Mesenchymal stem cell (in vitro differentiated cells and primary cell): ENCODE measurements around the gene RAB23.

Experiments used
- DNase-seq: peaks from one replicate; pipeline ENCODE4 v3.0.0-alpha.2; 2013
- H2AFZ ChIP-seq: one replicate; pipeline ENCODE4 v1.6.1; 2013; ENCODE audit warnings: low read depth, mild to moderate bottlenecking, control low read depth, inconsistent platforms, low read length, moderate library complexity
- H2AK5ac ChIP-seq: 2 replicates; pipeline ENCODE4 v1.6.1; 2013; ENCODE audit warnings: low read length, moderate library complexity, mild to moderate bottlenecking, inconsistent platforms; ENCODE audit not compliant: severe bottlenecking
- H2BK120ac ChIP-seq: one replicate; pipeline ENCODE4 v1.6.1; 2013; ENCODE audit warnings: low read depth, mild to moderate bottlenecking, inconsistent platforms, low read length, moderate library complexity
- H2BK12ac ChIP-seq, 2 experiments: one replicate each; pipeline ENCODE4 v1.6.1; 2013; ENCODE audit warnings: inconsistent platforms in 2 of 2, low read length in 2 of 2, mild to moderate bottlenecking in 2 of 2, moderate library complexity in 2 of 2, control low read depth in 1 of 2
- H2BK15ac ChIP-seq: one replicate; pipeline ENCODE4 v1.6.1; 2013; ENCODE audit warnings: mild to moderate bottlenecking, low read depth, inconsistent platforms; ENCODE audit not compliant: poor library complexity, severe bottlenecking
- H2BK5ac ChIP-seq: 2 replicates; pipeline ENCODE4 v1.6.1; 2013; ENCODE audit warnings: low read depth, mild to moderate bottlenecking, low read length, control low read depth, inconsistent platforms; ENCODE audit not compliant: poor library complexity, severe bottlenecking
- H3K14ac ChIP-seq, 2 experiments: one replicate each; pipeline ENCODE4 v1.6.1; 2013; ENCODE audit warnings: inconsistent platforms in 2 of 2, low read length in 2 of 2, control low read depth in 1 of 2, mild to moderate bottlenecking in 1 of 2, moderate library complexity in 1 of 2
- H3K18ac ChIP-seq, 2 experiments: one replicate each; pipeline ENCODE4 v1.6.1; 2013; ENCODE audit warnings: inconsistent platforms in 2 of 2, low read length in 2 of 2, control low read depth in 1 of 2, low read depth in 1 of 2, mild to moderate bottlenecking in 1 of 2
- H3K23ac ChIP-seq, 2 experiments: one replicate each; pipeline ENCODE4 v1.6.1; 2013; ENCODE audit warnings: inconsistent platforms in 2 of 2, low read length in 2 of 2, mild to moderate bottlenecking in 2 of 2, moderate library complexity in 2 of 2, control low read depth in 1 of 2
- H3K27ac ChIP-seq: 2 replicates; pipeline ENCODE4 v1.5.1; 2013; ENCODE audit warnings: mild to moderate bottlenecking, moderate library complexity, low read length, control low read depth, inconsistent platforms; ENCODE audit not compliant: poor library complexity, severe bottlenecking
- H3K27me3 ChIP-seq, 2 experiments: 2 replicates each; pipeline versions ENCODE4 v1.6.1 to v1.7.0; 2013; ENCODE audit warnings: low read length in 2 of 2, mild to moderate bottlenecking in 2 of 2, moderate library complexity in 2 of 2, control low read depth in 1 of 2, inconsistent platforms in 1 of 2; ENCODE audit not compliant: control insufficient read depth in 1 of 2, insufficient read depth in 1 of 2
- H3K36me3 ChIP-seq, 2 experiments: 2 replicates each; pipeline versions ENCODE4 v1.6.1 to v1.7.0; 2013; ENCODE audit warnings: low read length in 2 of 2, control low read depth in 1 of 2, inconsistent platforms in 1 of 2, low read depth in 1 of 2, mild to moderate bottlenecking in 1 of 2; ENCODE audit not compliant: insufficient read depth in 2 of 2, control insufficient read depth in 1 of 2
- H3K4ac ChIP-seq, 2 experiments: one replicate each; pipeline ENCODE4 v1.6.1; 2013; ENCODE audit warnings: inconsistent platforms in 2 of 2, low read length in 2 of 2, mild to moderate bottlenecking in 2 of 2, moderate library complexity in 2 of 2, control low read depth in 1 of 2, low read depth in 1 of 2
- H3K4me1 ChIP-seq: 2 replicates; pipeline ENCODE4 v1.6.1; 2013; ENCODE audit warnings: low read depth, low read length, control low read depth; ENCODE audit not compliant: control insufficient read depth, insufficient read depth
- H3K4me2 ChIP-seq: 2 replicates; pipeline ENCODE4 v1.6.1; 2013; ENCODE audit warnings: low read length, mild to moderate bottlenecking, inconsistent platforms; ENCODE audit not compliant: poor library complexity, severe bottlenecking
- H3K4me3 ChIP-seq, 2 experiments: 2 replicates each; pipeline versions ENCODE4 v1.5.1 to v1.7.0; 2013; ENCODE audit warnings: low read length in 2 of 2, mild to moderate bottlenecking in 2 of 2, control low read depth in 1 of 2, low read depth in 1 of 2; ENCODE audit not compliant: insufficient read depth in 1 of 2
- H3K79me1 ChIP-seq: replicated peaks from 2 replicates; pipeline ENCODE4 v1.6.1; 2013; ENCODE audit warnings: mild to moderate bottlenecking, control low read depth, low read length, inconsistent platforms; ENCODE audit not compliant: poor library complexity, severe bottlenecking
- H3K9ac ChIP-seq: 2 replicates; pipeline ENCODE4 v1.7.0; 2013; ENCODE audit warnings: mild to moderate bottlenecking, low read length, moderate library complexity
- H3K9me3 ChIP-seq: 2 replicates; pipeline ENCODE4 v1.7.0; 2013; ENCODE audit warnings: mild to moderate bottlenecking, low read length; ENCODE audit not compliant: control insufficient read depth
- H4K8ac ChIP-seq: one replicate; pipeline ENCODE4 v1.6.1; 2013; ENCODE audit warnings: inconsistent platforms, mild to moderate bottlenecking, low read length, moderate library complexity
- H4K91ac ChIP-seq: one replicate; pipeline ENCODE4 v1.6.1; 2013; ENCODE audit warnings: mild to moderate bottlenecking, low read length, inconsistent platforms
- WGBS: methylation state at CpG from one replicate; pipeline ENCODE4 v1.1.7; 2013; ENCODE audit warnings: mixed read lengths; 5-methylcytosine and 5-hydroxymethylcytosine counted together

The RAB23 gene

GRCh38 chr6:57138026-57138425, 84.1 kb downstream of the RAB23 start:
- H2BK15ac ChIP-seq = no peak overlapping the region
- no peak overlapping the region for H3K4ac ChIP-seq
- no peak overlapping the region for H3K27ac ChIP-seq
- H2BK120ac ChIP-seq = no peak overlapping the region
- no peak overlapping the region for H2AK5ac ChIP-seq
- no peak overlapping the region for H3K4me2 ChIP-seq
- H4K91ac ChIP-seq = no peak overlapping the region
- WGBS = 96% methylated on average over 11 of the region's 11 CpGs
- peaks cover 10% of the 10 kb centered on the region for H3K79me1 ChIP-seq
- H2BK12ac ChIP-seq = no peak overlapping the region
- no peak overlapping the region for H2AFZ ChIP-seq
- H3K9ac ChIP-seq = no peak overlapping the region
- H3K9me3 ChIP-seq = no peaks in the 10 kb centered on the region
- no peaks in the 10 kb centered on the region for H3K4me1 ChIP-seq
- no peak overlapping the region for H2BK5ac ChIP-seq
- H3K23ac ChIP-seq = no peak overlapping the region
- no peak overlapping the region for H3K18ac ChIP-seq
- peaks cover 7 to 80% of the 10 kb centered on the region in 2 experiments for H3K36me3 ChIP-seq
- no peak for DNase-seq
- no peak overlapping the region for H4K8ac ChIP-seq
- H3K14ac ChIP-seq = no peak overlapping the region
- H3K4me3 ChIP-seq = no peak overlapping the region
- no peaks in the 10 kb centered on the region for H3K27me3 ChIP-seq

- Histone ChIP-seq H3K4me1 (no peaks in the 10 kb centered on the region), H3K9ac (no peak overlapping the region), H3K27ac (no peak overlapping the region), H2BK12ac (no peak overlapping the region), H3K4me2 (no peak overlapping the region), H2BK120ac (no peak overlapping the region), H2AFZ (no peak overlapping the region), H3K23ac (no peak overlapping the region), H3K18ac (no peak overlapping the region), H3K36me3 (peaks cover 7 to 79% of the 10 kb centered on the region in 2 experiments), H3K9me3 (no peaks in the 10 kb centered on the region), H2AK5ac (no peak overlapping the region), H3K79me1 (peaks cover 13% of the 10 kb centered on the region), H4K8ac (no peak overlapping the region), H3K14ac (no peak overlapping the region), H3K4ac (no peak overlapping the region), H4K91ac (no peak overlapping the region), H2BK5ac (no peak overlapping the region), H2BK15ac (no peak overlapping the region), H3K27me3 (no peaks in the 10 kb centered on the region), H3K4me3 (no peak overlapping the region)
- 80% methylated on average over 1 of the region's 2 CpGs for WGBS
- DNase-seq = no peak
Observed at GRCh38 chr6:57137350-57137749, 84.8 kb downstream of the RAB23 start.
